ENCODE results near the gene VILL.

Gene VILL

DNA sequence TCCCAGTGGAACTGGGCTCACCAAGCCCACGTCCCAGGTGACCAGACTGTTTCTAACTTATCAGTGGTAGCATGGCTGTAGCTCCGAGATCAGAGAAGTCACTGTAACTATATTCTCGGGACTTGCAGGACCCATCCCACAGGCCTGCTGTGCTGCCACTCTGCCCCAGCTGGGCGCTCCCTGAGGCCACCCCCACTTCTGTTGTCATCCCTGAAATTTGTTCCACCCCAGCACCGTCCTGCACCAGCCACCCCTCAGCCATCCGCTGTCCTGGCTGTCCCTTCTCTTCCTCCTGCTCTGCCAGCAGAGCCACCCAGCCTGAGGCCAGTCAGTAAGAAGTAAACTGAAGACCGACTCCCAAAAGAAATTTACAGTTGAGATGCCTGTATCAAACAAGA lies 33.0 kb upstream of the VILL start:
- H3K79me2 ChIP-seq (ENCODE audit: low read length) = no peaks in the 10 kb centered on the region
- no peak overlapping the region for H3K4me3 ChIP-seq (ENCODE audit: low read length)
- no peaks in the 10 kb centered on the region for H3K27me3 ChIP-seq (ENCODE audit: low read depth, low read length)
- no peak overlapping the region for H3K4me2 ChIP-seq (ENCODE audit: low read length)
- no peaks in the 10 kb centered on the region for H4K20me1 ChIP-seq (ENCODE audit: insufficient read depth, low read length)
- H3K9ac ChIP-seq (ENCODE audit: low read length) = no peak overlapping the region
- H3K9me3 ChIP-seq (ENCODE audit: insufficient read depth, low read length) = no peaks in the 10 kb centered on the region
- no peak overlapping the region for H2AFZ ChIP-seq (ENCODE audit: low read depth, low read length)
- H3K27ac ChIP-seq (ENCODE audit: low read length) = no peak overlapping the region
- no peaks in the 10 kb centered on the region for H3K36me3 ChIP-seq (replicated peaks; ENCODE audit: low read depth, low read length)
- peaks cover 9% of the 10 kb centered on the region for H3K4me1 ChIP-seq (ENCODE audit: low read length)
- no peak for TF ChIP-seq EZH2phosphoT487 (IDR thresholded peaks at IDR 0.05; ENCODE audit: low read depth)
- TF ChIP-seq, protein P1, sequence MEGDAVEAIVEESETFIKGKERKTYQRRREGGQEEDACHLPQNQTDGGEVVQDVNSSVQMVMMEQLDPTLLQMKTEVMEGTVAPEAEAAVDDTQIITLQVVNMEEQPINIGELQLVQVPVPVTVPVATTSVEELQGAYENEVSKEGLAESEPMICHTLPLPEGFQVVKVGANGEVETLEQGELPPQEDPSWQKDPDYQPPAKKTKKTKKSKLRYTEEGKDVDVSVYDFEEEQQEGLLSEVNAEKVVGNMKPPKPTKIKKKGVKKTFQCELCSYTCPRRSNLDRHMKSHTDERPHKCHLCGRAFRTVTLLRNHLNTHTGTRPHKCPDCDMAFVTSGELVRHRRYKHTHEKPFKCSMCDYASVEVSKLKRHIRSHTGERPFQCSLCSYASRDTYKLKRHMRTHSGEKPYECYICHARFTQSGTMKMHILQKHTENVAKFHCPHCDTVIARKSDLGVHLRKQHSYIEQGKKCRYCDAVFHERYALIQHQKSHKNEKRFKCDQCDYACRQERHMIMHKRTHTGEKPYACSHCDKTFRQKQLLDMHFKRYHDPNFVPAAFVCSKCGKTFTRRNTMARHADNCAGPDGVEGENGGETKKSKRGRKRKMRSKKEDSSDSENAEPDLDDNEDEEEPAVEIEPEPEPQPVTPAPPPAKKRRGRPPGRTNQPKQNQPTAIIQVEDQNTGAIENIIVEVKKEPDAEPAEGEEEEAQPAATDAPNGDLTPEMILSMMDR (IDR thresholded peaks at IDR 0.05; ENCODE audit: low read depth, low read length) = no peak

GRCh38 chr3:37961622-37962431 lies 28.8 kb upstream of the VILL start:
- Histone ChIP-seq H3K4me3 (ENCODE audit: low read length) (no peak overlapping the region), H3K4me2 (ENCODE audit: low read length) (no peak overlapping the region), H3K79me2 (ENCODE audit: low read length) (no peaks in the 10 kb centered on the region), H3K36me3 (replicated peaks; ENCODE audit: low read depth, low read length) (no peaks in the 10 kb centered on the region), H3K9ac (ENCODE audit: low read length) (no peak overlapping the region), H3K4me1 (ENCODE audit: low read length) (no peaks in the 10 kb centered on the region), H3K27ac (ENCODE audit: low read length) (no peak overlapping the region), H4K20me1 (ENCODE audit: insufficient read depth, low read length) (no peaks in the 10 kb centered on the region), H3K9me3 (ENCODE audit: insufficient read depth, low read length) (no peaks in the 10 kb centered on the region), H2AFZ (ENCODE audit: low read depth, low read length) (no peak overlapping the region), H3K27me3 (ENCODE audit: low read depth, low read length) (peaks cover 6% of the 10 kb centered on the region; the same call in 1 of the 2 replicates)
- no peak for TF ChIP-seq EZH2phosphoT487 (IDR thresholded peaks at IDR 0.05; ENCODE audit: low read depth)
- TF ChIP-seq, protein P1 (IDR thresholded peaks at IDR 0.05; ENCODE audit: low read depth, low read length) = no peak

- H3K27ac ChIP-seq (ENCODE audit: low read length) = no peak overlapping the region
- H3K4me2 ChIP-seq (ENCODE audit: low read length) = no peak overlapping the region
Measured at GRCh38 chr3:37963016-37963415, 27.6 kb upstream of the VILL start.

GRCh38 chr3:37963635-37964034 lies 27.0 kb upstream of the VILL start:
- Histone ChIP-seq H3K4me2 (ENCODE audit: low read length) (no peak overlapping the region), H3K27ac (ENCODE audit: low read length) (no peak overlapping the region), H3K36me3 (replicated peaks; ENCODE audit: low read depth, low read length) (no peaks in the 10 kb centered on the region), H4K20me1 (ENCODE audit: insufficient read depth, low read length) (no peaks in the 10 kb centered on the region), H3K79me2 (ENCODE audit: low read length) (no peaks in the 10 kb centered on the region), H3K4me3 (ENCODE audit: low read length) (no peak overlapping the region), H3K9ac (ENCODE audit: low read length) (no peak overlapping the region), H3K9me3 (ENCODE audit: insufficient read depth, low read length) (no peaks in the 10 kb centered on the region), H2AFZ (ENCODE audit: low read depth, low read length) (0 out of 2 replicates have a peak overlapping the region, but pooled peaks have one; percentile 29), H3K27me3 (ENCODE audit: low read depth, low read length) (peaks cover 6% of the 10 kb centered on the region; the same call in 1 of the 2 replicates), H3K4me1 (ENCODE audit: low read length) (no peaks in the 10 kb centered on the region)
- TF ChIP-seq, protein P1 (IDR thresholded peaks at IDR 0.05; ENCODE audit: low read depth, low read length) = no peak
- TF ChIP-seq EZH2phosphoT487 (IDR thresholded peaks at IDR 0.05; ENCODE audit: low read depth) = no peak

More at GRCh38 chr3:37963016-37963415, 27.6 kb upstream of the VILL start:
- no peak overlapping the region for H3K4me3 ChIP-seq (ENCODE audit: low read length)
- H3K9ac ChIP-seq (ENCODE audit: low read length) = no peak overlapping the region
- H3K4me1 ChIP-seq (ENCODE audit: low read length) = no peaks in the 10 kb centered on the region
- TF ChIP-seq, protein P1 (IDR thresholded peaks at IDR 0.05; ENCODE audit: low read depth, low read length) = no peak
- TF ChIP-seq EZH2phosphoT487 (IDR thresholded peaks at IDR 0.05; ENCODE audit: low read depth) = no peak
- H3K36me3 ChIP-seq (replicated peaks; ENCODE audit: low read depth, low read length) = no peaks in the 10 kb centered on the region
- H3K9me3 ChIP-seq (ENCODE audit: insufficient read depth, low read length) = no peaks in the 10 kb centered on the region
- H3K79me2 ChIP-seq (ENCODE audit: low read length) = no peaks in the 10 kb centered on the region
- H4K20me1 ChIP-seq (ENCODE audit: insufficient read depth, low read length) = no peaks in the 10 kb centered on the region
- 0 out of 2 replicates have a peak overlapping the region, but pooled peaks have one; percentile 29 for H2AFZ ChIP-seq (ENCODE audit: low read depth, low read length)
- peaks cover 6% of the 10 kb centered on the region; the same call in 1 of the 2 replicates for H3K27me3 ChIP-seq (ENCODE audit: low read depth, low read length)

Measured in OCI-LY3 (cell line).